ENCODE measurements around the gene TMIGD1. TPM values are rescaled to one million over a fixed set of nuclear protein-coding genes. Genes with fewer than 3 reads are reported as not detected.

TMIGD1 gene
- total RNA-seq, 1 experiment from 2014 or later, result not detected

- no peak overlapping the region for H2BK20ac ChIP-seq (ENCODE audit: low read depth, low read length, poor library complexity, severe bottlenecking)
- no peak overlapping the region for H2AK5ac ChIP-seq (ENCODE audit: insufficient read length, low read length)
- no peaks in the 10 kb centered on the region for H3K4me1 ChIP-seq (ENCODE audit: insufficient read depth, low read length)
- H3K14ac ChIP-seq (ENCODE audit: insufficient read depth, low read length), result no peak overlapping the region
- H3K4me2 ChIP-seq (ENCODE audit: insufficient read depth, insufficient read length, low read length), result no peak overlapping the region
- no peak overlapping the region for H4K5ac ChIP-seq (ENCODE audit: insufficient read length, low read depth, low read length)
- TF ChIP-seq CTCF (conservative IDR thresholded peaks at IDR 0.05), result peak; percentile 62
- no peak overlapping the region for H3K56ac ChIP-seq (ENCODE audit: insufficient read length, low read depth, low read length)
- no peak for DNase-seq
- H3K9ac ChIP-seq (ENCODE audit: extremely low read depth, insufficient read length, low read length), result no peak overlapping the region
- no peak overlapping the region for H4K91ac ChIP-seq (ENCODE audit: insufficient read length, low read depth, low read length)
- no peaks in the 10 kb centered on the region for H3K27me3 ChIP-seq (ENCODE audit: insufficient read depth, low read length)
- H3K79me2 ChIP-seq (ENCODE audit: insufficient read depth, low read length), result no peaks in the 10 kb centered on the region
- no peak overlapping the region for H2BK15ac ChIP-seq (ENCODE audit: low read depth, low read length)
- no peak overlapping the region for H2BK5ac ChIP-seq (ENCODE audit: insufficient read length, low read length)
- H4K8ac ChIP-seq (replicated peaks; ENCODE audit: insufficient read length, low read depth, low read length), result no peak overlapping the region
- no peak overlapping the region for H2AFZ ChIP-seq (ENCODE audit: low read length)
- H2BK12ac ChIP-seq (ENCODE audit: insufficient read length, low read depth, low read length), result no peak overlapping the region
- no peak overlapping the region for H3K4ac ChIP-seq (ENCODE audit: low read depth, low read length)
- H3K9me3 Mint-ChIP-seq, result no peaks in the 10 kb centered on the region
- H3K18ac ChIP-seq (ENCODE audit: insufficient read length, low read depth, low read length), result no peak overlapping the region
- H3K4me1 Mint-ChIP-seq, result no peaks in the 10 kb centered on the region
- no peak overlapping the region for H3K23ac ChIP-seq (ENCODE audit: insufficient read length, low read depth, low read length)
- no peak overlapping the region for H3K4me3 Mint-ChIP-seq
- H3K23me2 ChIP-seq (ENCODE audit: insufficient read length, low read depth, low read length, poor library complexity, severe bottlenecking), result no peaks in the 10 kb centered on the region
- no peaks in the 10 kb centered on the region for H4K20me1 ChIP-seq (ENCODE audit: control insufficient read depth, insufficient read depth, insufficient read length)
- no peak overlapping the region for H2BK120ac ChIP-seq (ENCODE audit: low read depth, low read length, poor library complexity, severe bottlenecking)
- no peaks in the 10 kb centered on the region for H3K9me3 ChIP-seq (ENCODE audit: control insufficient read depth, low read depth, low read length)
- no peak overlapping the region for H3K27ac Mint-ChIP-seq
- H3K27ac ChIP-seq (ENCODE audit: insufficient read length, low read depth, low read length), result no peak overlapping the region
- no peaks in the 10 kb centered on the region for H3K79me1 ChIP-seq (ENCODE audit: insufficient read depth, low read depth, low read length, poor library complexity, severe bottlenecking)
- no peaks in the 10 kb centered on the region for H3K27me3 Mint-ChIP-seq (ENCODE audit: low read depth)
- peaks cover 8 to 55% (median 21%) of the 10 kb centered on the region in 3 experiments; a peak in 6 of 7 replicates for H3K36me3 Mint-ChIP-seq (ENCODE audit: insufficient read depth in 1 of 3, low read depth in 3 of 3)
- H3T11ph ChIP-seq (ENCODE audit: low read length), result no peak overlapping the region
Measured at GRCh38 chr17:30278032-30278431, 55.8 kb downstream of the TMIGD1 start.
